HG03060 (cell line): ENCODE results near the gene MAMDC4.
A peak's percentile ranks its signal among the peaks of the same experiment; 100 is the strongest.

Experiments
- ATAC-seq: cut with Tn5 transposase; IDR thresholded peaks from one replicate; pipeline ENCODE4 v1.9.1; 2021; ENCODE audit warnings: low read depth, moderate number of reproducible peaks; ENCODE audit not compliant: unreplicated experiment

Gene MAMDC4

GRCh38 chr9:136848393-136849037 is 3.6 kb upstream of the MAMDC4 start:
- no peak for ATAC-seq

- ATAC-seq = peak; percentile 76
Measured at GRCh38 chr9:136849038-136849959, 2.8 kb upstream of the MAMDC4 start, which contains the start of gene PHPT1. PHPT1 (plus strand) TSS chr9:136849409; CDS start chr9:136849431, 22 bp downstream.

- no peak for ATAC-seq
Measured at GRCh38 chr9:136849960-136850865, 1.9 kb upstream of the MAMDC4 start.

DNA sequence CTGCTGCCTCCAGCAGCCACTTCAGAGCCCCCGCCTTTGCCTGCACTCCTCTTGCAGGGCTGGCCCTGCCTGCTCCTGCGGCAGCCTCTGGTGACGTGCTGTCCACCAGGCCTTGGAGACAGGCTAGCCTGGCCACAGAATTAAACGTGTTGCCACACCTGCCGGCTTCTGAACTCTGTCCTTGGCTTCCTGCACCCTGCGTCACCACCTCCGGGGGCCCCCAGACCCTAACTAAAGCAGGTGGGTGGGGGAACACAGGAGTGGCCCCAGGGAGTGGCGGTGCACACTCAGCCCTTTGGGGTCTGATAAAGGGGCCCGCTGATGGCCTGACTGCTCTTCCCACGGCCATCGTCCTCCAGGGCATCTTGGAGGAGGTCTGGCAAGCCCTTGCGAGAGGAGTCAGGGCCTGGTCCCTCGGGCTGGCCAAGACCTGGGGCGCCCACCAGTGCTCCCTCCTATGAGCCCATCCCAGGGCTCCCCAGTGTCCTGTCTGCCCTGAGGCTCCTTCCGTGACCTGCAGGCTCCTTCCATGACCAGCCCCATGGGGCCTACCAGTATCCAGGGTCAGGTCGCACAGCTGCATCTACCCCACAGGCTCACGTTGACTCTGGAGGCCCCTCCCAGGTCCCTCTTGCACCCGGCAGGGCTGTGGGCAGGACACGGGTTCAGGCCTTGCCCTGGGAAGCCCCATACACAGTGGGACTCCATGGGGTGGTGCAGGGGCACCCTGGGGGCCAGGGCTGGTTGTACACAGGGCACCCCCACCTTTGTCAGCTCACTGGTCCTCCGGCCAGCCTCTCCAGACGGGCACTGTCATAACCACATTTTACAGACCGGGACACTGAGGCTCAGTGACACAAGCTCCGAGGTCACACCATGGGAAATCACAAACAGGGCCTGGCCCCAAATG is 1.0 kb upstream of the MAMDC4 start:
- ATAC-seq = no peak

- ATAC-seq = no peak
Measured at GRCh38 chr9:136852664-136853595, 784 bp downstream of the MAMDC4 start.

- no peak for ATAC-seq
Measured at GRCh38 chr9:136853596-136854112, 1.5 kb downstream of the MAMDC4 start.

- ATAC-seq = no peak
Measured at GRCh38 chr9:136854113-136854841, 2.1 kb downstream of the MAMDC4 start.

- no peak for ATAC-seq
Measured at GRCh38 chr9:136854842-136855460, 2.8 kb downstream of the MAMDC4 start.

DNA sequence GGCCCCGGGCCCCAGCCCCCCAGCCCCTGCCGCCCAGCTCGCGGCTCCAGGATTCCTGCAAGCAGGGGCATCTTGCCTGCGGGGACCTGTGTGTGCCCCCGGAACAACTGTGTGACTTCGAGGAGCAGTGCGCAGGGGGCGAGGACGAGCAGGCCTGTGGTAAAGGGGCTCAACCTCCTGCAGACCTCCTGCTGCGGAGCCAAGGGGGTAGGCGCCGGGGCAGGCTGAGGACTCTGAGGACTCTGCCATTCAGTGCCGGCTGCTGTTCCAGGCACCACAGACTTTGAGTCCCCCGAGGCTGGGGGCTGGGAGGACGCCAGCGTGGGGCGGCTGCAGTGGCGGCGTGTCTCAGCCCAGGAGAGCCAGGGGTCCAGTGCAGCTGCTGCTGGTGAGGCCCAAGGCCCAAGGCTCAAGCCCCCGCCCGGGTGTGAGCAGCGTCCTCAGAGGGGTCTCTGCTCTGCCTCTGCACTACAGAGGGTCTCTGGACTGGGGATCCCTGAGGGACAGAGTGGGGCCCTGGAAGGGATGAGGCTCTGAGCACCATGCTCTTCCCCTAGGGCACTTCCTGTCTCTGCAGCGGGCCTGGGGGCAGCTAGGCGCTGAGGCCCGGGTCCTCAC is 3.4 kb downstream of the MAMDC4 start:
- no peak for ATAC-seq

GRCh38 chr9:136856079-136856476 is 3.9 kb downstream of the MAMDC4 start:
- ATAC-seq = no peak

DNA sequence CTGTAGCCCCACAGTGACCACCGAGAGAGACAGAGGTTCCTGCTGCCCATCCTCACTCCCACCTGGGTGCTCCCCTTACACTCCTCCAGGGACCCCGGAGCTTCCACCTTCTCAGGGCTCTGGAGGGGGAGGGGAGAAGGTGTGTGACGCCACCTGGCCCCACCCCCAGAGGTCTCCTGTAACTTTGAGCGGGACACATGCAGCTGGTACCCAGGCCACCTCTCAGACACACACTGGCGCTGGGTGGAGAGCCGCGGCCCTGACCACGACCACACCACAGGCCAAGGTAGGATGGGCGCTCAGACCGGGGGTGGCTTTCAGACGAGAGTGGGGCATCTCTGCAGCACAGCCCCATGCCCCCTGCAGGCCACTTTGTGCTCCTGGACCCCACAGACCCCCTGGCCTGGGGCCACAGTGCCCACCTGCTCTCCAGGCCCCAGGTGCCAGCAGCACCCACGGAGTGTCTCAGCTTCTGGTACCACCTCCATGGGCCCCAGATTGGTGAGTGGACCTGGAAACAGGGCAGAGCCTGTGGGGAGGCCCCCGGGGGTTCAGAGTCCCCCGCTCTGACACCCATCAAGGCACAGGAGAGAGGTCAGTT is 4.5 kb downstream of the MAMDC4 start:
- ATAC-seq = no peak

- no peak for ATAC-seq
Measured at GRCh38 chr9:136857166-136857565, 5.0 kb downstream of the MAMDC4 start.

- no peak for ATAC-seq
Measured at GRCh38 chr9:136857581-136858412, 5.7 kb downstream of the MAMDC4 start.

- ATAC-seq = no peak
Measured at GRCh38 chr9:136858452-136858843, 6.3 kb downstream of the MAMDC4 start.

GRCh38 chr9:136858844-136859757 is 7.0 kb downstream of the MAMDC4 start:
- ATAC-seq = no peak
